Measurements from ENCODE around the gene RFX2. TPM values are rescaled to one million over a fixed set of nuclear protein-coding genes. Genes with fewer than 3 reads are reported as not detected.
"Not testable (repeated sequence)": the region's sequence is repeated elsewhere in the genome, so short reads cannot be mapped to it uniquely, and the experiment has no call there.

Gene RFX2
- total and polyA plus RNA-seq, 9 of the 15 experiments (the other 6 are each of a cell fraction or from before 2014, with no cell fraction given): 3.6 to 18.7 (median 8.7) TPM

GRCh38 chr19:6073233-6073632, 37.1 kb downstream of the RFX2 start:
- H3K9me3 ChIP-seq (replicated peaks; ENCODE audit: control insufficient read depth, insufficient read depth, low read depth, low read length); intact Hi-C loops (cut with micrococcal nuclease); in situ Hi-C loops (cut with MboI); CTCF ChIA-PET (ENCODE audit: low intra/inter-chr PET ratio); H3K9me1 ChIP-seq (ENCODE audit: control insufficient read depth, insufficient read depth, low read length); H3K27me3 ChIP-seq (ENCODE audit: control insufficient read depth in 2 of 2, insufficient read depth in 2 of 2, low read length in 2 of 2); FAIRE-seq; H3K4me3 ChIP-seq; H3K4me2 ChIP-seq (ENCODE audit: insufficient read depth, low read length); H3K79me2 ChIP-seq (ENCODE audit: control insufficient read depth, insufficient read depth, low read length); POLR2A ChIA-PET; BruUV-seq (replicated peaks); DNase-seq (ENCODE audit: extremely low read depth in 1 of 4, low spot score in 3 of 4); ATAC-seq; H3K36me3 ChIP-seq (ENCODE audit: control insufficient read depth, insufficient read depth, low read length); H3K9ac ChIP-seq (ENCODE audit: insufficient read depth in 1 of 2, low read depth in 2 of 2, low read length in 2 of 2); H3K27ac ChIP-seq (ENCODE audit: extremely low read depth, low read depth, low read length); H4K20me1 ChIP-seq (replicated peaks; ENCODE audit: control insufficient read depth, insufficient read depth, low read length); H2AFZ ChIP-seq (ENCODE audit: low read depth, low read length): not testable (repeated sequence)
- WGBS (ENCODE audit: insufficient coverage, low coverage, missing lambda C conversion rate): 94% methylated on average over 9 of the region's 10 CpGs
- peaks cover 16 to 22% of the 10 kb centered on the region in 2 experiments for H3K4me1 ChIP-seq (replicated peaks in 1 of 2; ENCODE audit: control insufficient read depth in 2 of 2, insufficient read depth in 2 of 2, low read length in 2 of 2)

- H3K4me1 ChIP-seq (replicated peaks in 1 of 2; ENCODE audit: control insufficient read depth in 2 of 2, insufficient read depth in 2 of 2, low read length in 2 of 2): peaks cover 14 to 32% of the 10 kb centered on the region in 2 experiments
- H3K4me2 ChIP-seq (ENCODE audit: insufficient read depth, low read length): no peak overlapping the region
- no peaks in the 10 kb centered on the region for H3K9me3 ChIP-seq (replicated peaks; ENCODE audit: control insufficient read depth, insufficient read depth, low read depth, low read length)
- ChIA-PET POLR2A (interaction anchor here (1.5 kb wide), 1 partner anchor 21 kb away, joined by 3 read pairs; no protein-coding TSS in a partner anchor), CTCF (ENCODE audit: low intra/inter-chr PET ratio) (no interaction called here)
- no peaks in the 10 kb centered on the region for H3K79me2 ChIP-seq (ENCODE audit: control insufficient read depth, insufficient read depth, low read length)
- no peaks in the 10 kb centered on the region for H4K20me1 ChIP-seq (replicated peaks; ENCODE audit: control insufficient read depth, insufficient read depth, low read length)
- DNase-seq (ENCODE audit: extremely low read depth in 1 of 4, low spot score in 3 of 4) (no peak), ATAC-seq (no peak), FAIRE-seq (no peak)
- no peaks in the 10 kb centered on the region for H3K27me3 ChIP-seq (ENCODE audit: control insufficient read depth in 2 of 2, insufficient read depth in 2 of 2, low read length in 2 of 2)
- no peak overlapping the region for H2AFZ ChIP-seq (ENCODE audit: low read depth, low read length)
- no peak overlapping the region for H3K4me3 ChIP-seq
- intact Hi-C loops (cut with micrococcal nuclease): no loop called here
- no peak overlapping the region; a peak in 1 of 4 replicates for H3K9ac ChIP-seq (ENCODE audit: insufficient read depth in 1 of 2, low read depth in 2 of 2, low read length in 2 of 2)
- no peak overlapping the region for H3K27ac ChIP-seq (ENCODE audit: extremely low read depth, low read depth, low read length)
- in situ Hi-C loops (cut with MboI): no loop called here
- H3K36me3 ChIP-seq (ENCODE audit: control insufficient read depth, insufficient read depth, low read length): no peaks in the 10 kb centered on the region
- no peaks in the 10 kb centered on the region for H3K9me1 ChIP-seq (ENCODE audit: control insufficient read depth, insufficient read depth, low read length)
- WGBS (ENCODE audit: insufficient coverage, low coverage, missing lambda C conversion rate): 82% methylated on average over 8 of the region's 8 CpGs
- no peak for TF ChIP-seq ZNF431 (CRISPR knock-in tag; IDR thresholded peaks at IDR 0.05)
- no TSS peak for BruUV-seq (replicated peaks)
These were observed 38.4 kb downstream of the RFX2 start for GRCh38 chr19:6071875-6072274.
